GM10266 (cell line): Measurements from ENCODE around the gene CLK3.
"Not testable (repeated sequence)": the region's sequence is repeated elsewhere in the genome, so short reads cannot be mapped to it uniquely, and the experiment has no call there.

Experiments
- DNase-seq: peaks from one replicate; pipeline ENCODE4 v3.0.0; 2012; ENCODE audit errors: extremely low spot score
- CTCF ChIP-seq: IDR thresholded peaks from 2 replicates; pipeline ENCODE4 v1.5.1; 2012; ENCODE audit warnings: mild to moderate bottlenecking, low read depth; ENCODE audit not compliant: control insufficient read depth, insufficient read depth; ENCODE audit errors: missing control alignments

Gene CLK3

GRCh38 chr15:74593122-74593521 lies 22.5 kb upstream of the CLK3 start:
- no peak for TF ChIP-seq CTCF

GRCh38 chr15:74594455-74594854 lies 21.2 kb upstream of the CLK3 start:
- no peak for DNase-seq
- no peak for TF ChIP-seq CTCF

More at GRCh38 chr15:74593122-74593521, 22.5 kb upstream of the CLK3 start:
- DNase-seq = no peak

GRCh38 chr15:74595271-74595670 lies 20.4 kb upstream of the CLK3 start:
- DNase-seq = no peak
- no peak for TF ChIP-seq CTCF

GRCh38 chr15:74596736-74597135 lies 18.9 kb upstream of the CLK3 start:
- DNase-seq = not testable (repeated sequence)

- DNase-seq = not testable (repeated sequence)
Observed at GRCh38 chr15:74597146-74597705, 18.4 kb upstream of the CLK3 start.

GRCh38 chr15:74598126-74598842 lies 17.4 kb upstream of the CLK3 start:
- TF ChIP-seq CTCF = no peak
- DNase-seq = peak; percentile 96

GRCh38 chr15:74599156-74599555 lies 16.5 kb upstream of the CLK3 start:
- DNase-seq = no peak
- TF ChIP-seq CTCF = no peak

- no peak for TF ChIP-seq CTCF
- no peak for DNase-seq
Observed at GRCh38 chr15:74603026-74603788, 12.4 kb upstream of the CLK3 start.
